H1 (cell line): ENCODE data around the gene LMBR1. TPM values are rescaled to one million over a fixed set of nuclear protein-coding genes. Genes with fewer than 3 reads are reported as not detected.

Source experiments
- CHD7 ChIP-seq: fragments of 300-600 bp; sonication (generic); IDR thresholded peaks from 2 replicates; pipeline ENCODE4 v1.7.1; 2012; ENCODE audit warnings: low read length, moderate library complexity, mild to moderate bottlenecking, inconsistent platforms; ENCODE audit not compliant: insufficient replicate concordance
- GTF2F1 ChIP-seq: IDR thresholded peaks from 2 replicates; pipeline ENCODE4 v1.6.1; 2012; ENCODE audit warnings: low read depth, low read length, improper control_type of control experiment, borderline replicate concordance
- JUND ChIP-seq: IDR thresholded peaks from 2 replicates; pipeline ENCODE4 v1.6.1; 2011; ENCODE audit warnings: mild to moderate bottlenecking, improper control_type of control experiment, low read length
- polyA plus RNA-seq, 7 experiments: library from polyadenylated mRNA; depleted of rRNA in 3 of 7; stranded (reverse) in 5 of 7; unstranded in 2 of 7; fragments of >200 nt in 5 of 7; fragments of 200-250 nt in 2 of 7; gene quantifications; 1 replicate in 5 of 7; 2 replicates in 1 of 7; 4 replicates in 1 of 7; pipeline versions ENCODE4 v1.2.1 to v1.2.3, GENCODE V29; 2011 to 2013; ENCODE audit warnings: missing spikeins in 2 of 7, mixed read lengths in 2 of 7
- total RNA-seq: library from RNA; stranded (reverse); fragmentation: NEBNext Ultra II Directional; extraction: Animal tissue kit (Norgen Biotek cat#: 25700); gene quantifications from 2 replicates; pipeline ENCODE4 v1.2.1, GENCODE V29; 2021
- TF ChIP-seq, protein P1 (sequence below), 3 experiments: IDR thresholded peaks; 1 replicate in 2 of 3; 2 replicates in 1 of 3; pipeline versions ENCODE4 v1.5.1 to v1.6.1; 2011; ENCODE audit warnings: low read length in 3 of 3, mild to moderate bottlenecking in 3 of 3, inconsistent platforms in 2 of 3, low read depth in 1 of 3, moderate library complexity in 1 of 3; ENCODE audit not compliant: insufficient read depth in 1 of 3; ENCODE audit errors: control extremely low read depth in 1 of 3
- TF ChIP-seq, protein P2 (sequence below): IDR thresholded peaks from 2 replicates; pipeline ENCODE4 v1.6.1; 2012; ENCODE audit warnings: inconsistent platforms

The LMBR1 gene
- total and polyA plus RNA-seq, 2 of the 8 experiments (the other 6 are each of a cell fraction or from before 2014, with no cell fraction given), result 15.1 to 70.4 TPM

GRCh38 chr7:156940421-156941122 lies 47.6 kb upstream of the LMBR1 start (continued):
- TF ChIP-seq, protein P1, sequence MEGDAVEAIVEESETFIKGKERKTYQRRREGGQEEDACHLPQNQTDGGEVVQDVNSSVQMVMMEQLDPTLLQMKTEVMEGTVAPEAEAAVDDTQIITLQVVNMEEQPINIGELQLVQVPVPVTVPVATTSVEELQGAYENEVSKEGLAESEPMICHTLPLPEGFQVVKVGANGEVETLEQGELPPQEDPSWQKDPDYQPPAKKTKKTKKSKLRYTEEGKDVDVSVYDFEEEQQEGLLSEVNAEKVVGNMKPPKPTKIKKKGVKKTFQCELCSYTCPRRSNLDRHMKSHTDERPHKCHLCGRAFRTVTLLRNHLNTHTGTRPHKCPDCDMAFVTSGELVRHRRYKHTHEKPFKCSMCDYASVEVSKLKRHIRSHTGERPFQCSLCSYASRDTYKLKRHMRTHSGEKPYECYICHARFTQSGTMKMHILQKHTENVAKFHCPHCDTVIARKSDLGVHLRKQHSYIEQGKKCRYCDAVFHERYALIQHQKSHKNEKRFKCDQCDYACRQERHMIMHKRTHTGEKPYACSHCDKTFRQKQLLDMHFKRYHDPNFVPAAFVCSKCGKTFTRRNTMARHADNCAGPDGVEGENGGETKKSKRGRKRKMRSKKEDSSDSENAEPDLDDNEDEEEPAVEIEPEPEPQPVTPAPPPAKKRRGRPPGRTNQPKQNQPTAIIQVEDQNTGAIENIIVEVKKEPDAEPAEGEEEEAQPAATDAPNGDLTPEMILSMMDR (IDR thresholded peaks at IDR 0.05; ENCODE audit: control extremely low read depth in 1 of 3, insufficient read depth in 1 of 3, low read depth in 1 of 3, low read length in 3 of 3), result no peak
- TF ChIP-seq GTF2F1, result no peak
- no peak for TF ChIP-seq JUND
- TF ChIP-seq, protein P2, sequence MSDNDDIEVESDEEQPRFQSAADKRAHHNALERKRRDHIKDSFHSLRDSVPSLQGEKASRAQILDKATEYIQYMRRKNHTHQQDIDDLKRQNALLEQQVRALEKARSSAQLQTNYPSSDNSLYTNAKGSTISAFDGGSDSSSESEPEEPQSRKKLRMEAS, result no peak
- no peak for TF ChIP-seq CHD7
